ENCODE results near the gene MT1B.
"Not testable (repeated sequence)": the region's sequence is repeated elsewhere in the genome, so short reads cannot be mapped to it uniquely, and the experiment has no call there.

The MT1B gene

GRCh38 chr16:56637814-56638750 is 13.6 kb upstream of the MT1B start, which contains the start of gene MT1A:
Gene MT1A, plus strand, starts transcription at chr16:56638666. Its CDS starts 73 bp downstream, at chr16:56638739.
- DNase-seq (ENCODE audit: low spot score): peak; percentile 92

GRCh38 chr16:56639045-56639444 is 12.6 kb upstream of the MT1B start:
- no peak for DNase-seq (ENCODE audit: low spot score)

DNA sequence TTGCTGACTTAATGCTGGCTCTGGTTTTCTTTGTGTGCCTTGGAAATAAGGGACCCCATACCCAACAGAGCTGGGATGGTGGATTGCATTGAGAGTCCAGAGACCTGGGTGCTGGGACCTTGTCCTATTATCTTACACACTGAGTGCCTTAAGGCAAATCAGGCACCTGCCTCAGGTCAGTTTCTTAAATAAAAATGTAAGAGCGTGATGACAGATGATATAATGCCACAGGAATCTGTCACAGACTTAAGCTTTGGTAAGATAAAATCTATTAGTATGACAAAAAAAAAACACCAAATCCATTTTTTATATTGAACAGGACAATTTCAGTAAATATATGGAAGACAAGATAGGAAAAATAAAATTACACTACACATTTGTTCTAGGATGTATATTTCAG is 11.6 kb upstream of the MT1B start:
- no peak for DNase-seq (ENCODE audit: low spot score)

- DNase-seq (ENCODE audit: low spot score): no peak
Measured at GRCh38 chr16:56641166-56641565, 10.5 kb upstream of the MT1B start.

GRCh38 chr16:56643080-56643778 is 8.5 kb upstream of the MT1B start:
- peak; percentile 69 for DNase-seq (ENCODE audit: low spot score)

DNA sequence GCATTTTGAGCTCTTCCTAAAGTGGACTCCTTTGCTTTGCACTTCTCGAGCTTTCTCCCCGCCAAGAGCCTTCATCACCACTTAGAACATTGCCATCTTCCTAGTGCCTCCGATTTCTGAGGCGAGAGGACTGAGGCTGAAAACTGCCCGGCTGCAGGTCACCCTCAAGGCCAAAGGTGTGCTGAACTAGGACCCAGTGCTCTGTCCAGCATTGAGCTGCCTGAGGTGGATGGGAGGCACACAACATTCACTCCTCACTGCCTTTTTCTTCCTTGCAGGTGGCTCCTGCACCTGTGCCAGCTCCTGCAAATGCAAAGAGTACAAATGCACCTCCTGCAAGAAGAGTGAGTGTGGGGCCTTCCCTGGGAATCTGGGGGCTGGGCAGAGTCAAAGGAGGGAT is 7.9 kb upstream of the MT1B start:
- no peak for DNase-seq (ENCODE audit: low spot score)

- DNase-seq (ENCODE audit: low spot score): no peak
Measured at GRCh38 chr16:56645311-56645710, 6.4 kb upstream of the MT1B start.

- no peak for DNase-seq (ENCODE audit: low spot score)
Measured at GRCh38 chr16:56645838-56646237, 5.8 kb upstream of the MT1B start.

DNA sequence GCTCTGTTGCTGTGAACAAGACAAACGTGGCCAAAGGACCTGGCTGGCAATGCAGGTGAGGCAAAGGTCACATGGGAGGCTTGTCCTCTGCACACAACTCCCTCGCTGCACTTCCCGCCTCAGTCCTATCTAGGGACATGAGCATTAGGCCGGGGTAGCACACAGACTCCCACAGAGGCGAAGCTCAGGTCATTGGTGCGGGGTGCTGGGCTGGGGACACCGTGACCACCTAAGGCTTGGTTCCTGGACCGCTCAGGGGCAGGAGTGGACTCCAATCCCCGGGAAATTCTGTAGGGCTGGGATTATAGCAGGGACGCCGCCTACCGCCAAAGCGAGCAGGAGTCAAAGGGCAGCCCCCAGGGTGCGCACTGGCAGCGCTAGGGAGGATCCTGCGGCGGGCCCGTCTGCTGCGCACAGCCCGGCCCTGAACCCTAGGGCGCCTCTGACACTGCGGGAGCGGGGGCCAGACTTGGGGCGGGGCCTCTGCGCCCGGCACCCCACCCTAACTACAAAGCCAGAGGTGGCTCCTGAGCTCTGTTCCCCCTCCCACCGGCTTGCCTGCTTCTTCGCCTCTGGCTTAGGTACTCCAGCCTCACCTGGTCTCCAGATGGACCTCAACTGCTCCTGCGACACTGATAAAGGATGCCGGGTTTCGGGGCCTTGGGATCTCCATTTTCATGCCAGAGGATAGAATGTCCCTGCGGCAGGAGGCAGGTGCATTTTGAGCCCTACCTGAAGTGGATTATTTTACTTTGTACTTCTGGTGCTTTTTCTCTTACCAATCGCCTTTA is 3.9 kb upstream of the MT1B start:
- no peak for DNase-seq (ENCODE audit: low spot score)

GRCh38 chr16:56649271-56649670 is 2.4 kb upstream of the MT1B start:
- no peak for DNase-seq (ENCODE audit: low spot score)

- DNase-seq (ENCODE audit: low spot score): no peak
Measured at GRCh38 chr16:56649820-56650219, 1.9 kb upstream of the MT1B start.

DNA sequence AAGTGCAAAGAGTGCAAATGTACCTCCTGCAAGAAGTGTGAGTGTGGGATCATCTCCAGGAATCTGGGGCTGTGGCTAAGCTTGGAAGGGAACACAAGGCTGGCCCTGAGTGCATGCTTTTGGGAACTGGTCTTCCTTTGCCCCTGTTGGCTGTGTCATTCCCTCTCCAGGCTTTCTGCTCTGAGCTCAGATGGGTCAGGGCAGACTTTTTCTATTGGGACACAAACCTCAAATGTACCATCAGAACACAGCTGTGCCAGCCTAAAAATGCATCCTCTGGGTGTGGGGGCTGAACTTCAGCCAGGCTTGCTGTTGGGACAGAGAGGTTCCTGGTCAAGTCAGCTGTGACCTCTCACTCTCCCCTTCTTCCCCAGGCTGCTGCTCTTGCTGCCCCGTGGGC is 914 bp downstream of the MT1B start:
- DNase-seq (ENCODE audit: low spot score): no peak

DNA sequence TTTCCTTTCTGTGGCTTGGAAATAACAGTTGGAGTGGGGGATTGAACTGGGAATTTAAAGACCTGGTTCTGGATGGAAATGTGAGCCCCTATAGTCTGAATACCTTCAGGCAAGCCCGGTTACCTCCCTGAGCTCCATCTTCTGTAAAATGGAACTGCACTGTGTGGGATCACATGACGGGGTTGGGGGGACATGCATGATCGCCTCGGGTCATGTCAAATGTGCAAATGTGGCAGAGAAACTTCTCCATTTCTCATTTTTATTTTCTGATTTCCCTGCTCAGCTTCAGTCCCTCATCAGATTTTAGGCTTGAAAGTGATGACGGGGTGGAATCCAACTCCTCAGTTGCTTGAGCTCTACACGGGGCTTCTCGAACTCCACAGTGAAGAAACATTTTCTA is 1.5 kb downstream of the MT1B start:
- DNase-seq (ENCODE audit: low spot score): no peak

DNA sequence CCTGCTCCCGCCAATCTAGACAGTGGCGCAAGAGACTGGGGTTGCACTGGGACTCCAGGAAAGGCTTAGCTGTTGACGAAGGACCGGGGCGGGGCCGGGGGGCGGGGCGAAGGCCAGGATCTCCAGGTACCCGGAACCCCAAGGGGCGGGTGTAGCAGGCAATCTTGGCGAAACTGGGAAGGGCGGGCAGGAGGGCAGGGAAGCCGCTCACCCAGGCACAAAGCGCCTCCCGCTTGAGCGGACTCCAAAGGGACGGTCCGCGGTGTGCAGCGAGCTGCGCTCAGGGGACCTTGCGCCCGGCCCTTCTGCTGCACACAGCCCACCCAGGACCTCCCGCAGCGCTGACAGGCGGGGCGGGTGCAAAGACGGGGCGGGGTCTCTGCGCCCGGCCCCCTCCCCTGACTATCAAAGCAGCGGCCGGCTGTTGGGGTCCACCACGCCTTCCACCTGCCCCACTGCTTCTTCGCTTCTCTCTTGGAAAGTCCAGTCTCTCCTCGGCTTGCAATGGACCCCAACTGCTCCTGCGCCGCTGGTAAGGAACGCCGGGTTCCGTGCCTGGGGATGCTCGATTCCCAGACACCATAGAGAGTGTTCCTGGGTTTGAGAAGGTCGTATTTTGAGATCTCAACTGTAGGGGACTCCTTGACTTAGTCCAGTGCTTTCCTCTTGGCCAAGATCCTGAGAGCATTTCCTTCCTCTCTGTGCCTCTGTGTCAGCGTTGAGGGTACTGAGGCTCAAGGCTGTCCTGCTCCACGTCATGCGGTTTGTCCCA is 6.1 kb downstream of the MT1B start, which contains the start of gene MT1F:
Gene MT1F, plus strand, starts transcription at position 405 of the 772 bp plus-strand sequence. Its CDS starts 100 bp downstream, at position 505.
- DNase-seq (ENCODE audit: low spot score): peak; percentile 47

DNA sequence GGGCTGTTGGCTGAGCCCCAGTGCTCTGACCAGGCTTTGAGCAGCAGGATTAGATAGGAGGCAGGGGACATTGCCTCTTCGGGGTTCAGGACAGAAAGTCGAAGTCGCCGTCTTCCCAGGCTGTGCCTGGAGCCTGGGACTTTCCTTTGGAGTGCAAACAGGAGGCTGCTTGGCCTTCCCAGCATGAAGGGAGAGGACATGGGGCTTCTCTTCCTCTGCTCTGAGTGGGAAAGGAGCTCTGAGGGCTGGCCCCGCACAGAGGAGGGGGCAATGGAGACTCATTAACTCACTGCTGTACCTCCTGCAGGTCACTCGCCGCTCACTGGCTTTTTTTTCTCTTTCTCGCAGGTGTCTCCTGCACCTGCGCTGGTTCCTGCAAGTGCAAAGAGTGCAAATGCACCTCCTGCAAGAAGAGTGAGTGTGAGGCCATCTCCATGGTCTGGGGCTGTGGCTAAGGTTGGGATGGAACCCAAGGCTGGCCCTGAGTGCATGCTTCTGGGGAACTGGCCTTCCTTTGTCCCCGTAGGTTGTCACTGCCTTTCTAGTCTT is 6.7 kb downstream of the MT1B start:
- DNase-seq (ENCODE audit: low spot score): no peak

GRCh38 chr16:56662357-56663354 is 11.0 kb downstream of the MT1B start:
- DNase-seq (ENCODE audit: low spot score): no peak

DNA sequence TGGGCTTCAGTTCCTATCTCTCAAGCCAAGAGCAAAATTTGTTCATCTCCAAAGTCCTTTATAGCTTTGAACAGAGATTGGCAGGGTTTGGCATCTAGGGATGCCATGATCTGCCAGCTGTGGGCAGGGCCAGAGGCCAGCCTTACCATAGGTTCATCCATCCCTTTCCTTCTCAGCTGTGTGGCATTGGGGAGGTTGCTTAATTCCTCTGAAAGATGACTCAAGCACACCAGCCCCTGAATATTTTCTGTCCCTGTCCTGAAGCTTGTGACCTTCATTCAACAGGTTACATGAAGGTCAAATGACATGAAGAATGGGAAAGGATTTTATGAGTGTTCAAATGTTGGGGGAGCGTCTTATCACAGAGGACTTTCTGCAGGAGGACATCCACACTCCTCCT is 12.8 kb downstream of the MT1B start:
- no peak for DNase-seq (ENCODE audit: low spot score)

DNA sequence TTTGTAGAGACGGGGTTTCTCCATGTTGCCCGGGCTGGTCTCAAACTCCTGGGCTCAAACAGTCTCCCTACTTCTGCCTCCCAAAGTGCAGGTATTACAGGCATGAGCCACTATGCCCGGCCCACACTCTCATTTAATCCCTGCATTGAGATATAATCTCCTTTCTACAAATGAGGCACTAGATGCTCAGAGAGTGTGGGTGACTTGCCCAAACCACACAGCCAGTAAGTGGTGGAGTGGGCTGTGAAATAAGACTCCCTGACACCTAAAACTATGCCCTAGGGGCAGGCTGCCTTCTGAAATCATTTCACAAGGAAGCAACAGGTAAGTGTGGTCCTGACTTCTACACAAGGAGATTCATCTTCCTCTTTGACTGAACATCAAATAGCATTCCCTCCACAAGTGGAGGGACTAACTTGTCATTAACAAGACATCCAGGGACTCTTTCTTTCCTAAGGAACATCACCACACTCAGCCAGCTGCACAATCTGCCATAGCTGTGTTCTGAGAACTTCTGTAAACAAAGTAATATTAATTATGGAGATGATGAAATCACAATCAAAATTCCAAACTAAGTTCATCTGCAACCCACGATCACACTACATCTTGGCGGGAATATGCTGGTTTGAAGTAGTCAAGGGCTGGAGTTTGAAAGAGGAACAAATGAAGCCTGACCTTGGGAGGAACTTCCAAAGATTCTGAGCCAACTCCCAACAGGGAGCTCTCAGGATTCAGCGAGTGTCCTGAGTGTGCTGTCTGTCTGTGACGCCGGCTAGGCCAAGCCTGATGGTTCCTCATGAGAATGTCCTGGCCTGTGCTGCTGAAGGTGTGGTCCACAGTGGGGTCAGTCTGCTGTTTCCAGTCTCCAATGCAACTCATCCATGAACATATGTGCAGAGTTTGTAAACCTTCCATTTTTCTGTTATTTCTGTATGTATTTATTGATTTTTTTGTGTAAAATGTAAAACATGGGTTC is 13.9 kb downstream of the MT1B start:
- DNase-seq (ENCODE audit: low spot score): not testable (repeated sequence)

Measured in AG20443 (cell line).